ENCODE data around the gene HPN.

HPN gene

GRCh38 chr19:35065574-35065973 is 24.1 kb downstream of the HPN start:
- DNase-seq: no peak

- DNase-seq: no peak
Measured at GRCh38 chr19:35066121-35066520, 24.6 kb downstream of the HPN start.

- peak; percentile 87 for DNase-seq
Measured at GRCh38 chr19:35066691-35067563, 25.4 kb downstream of the HPN start.

- no peak for DNase-seq
Measured at GRCh38 chr19:35068941-35069634, 27.6 kb downstream of the HPN start.

- no peak for DNase-seq
Measured at GRCh38 chr19:35069696-35070095, 28.2 kb downstream of the HPN start.

GRCh38 chr19:35070471-35070870 is 28.9 kb downstream of the HPN start:
- no peak for DNase-seq

- DNase-seq: no peak
Measured at GRCh38 chr19:35073516-35073915, 32.0 kb downstream of the HPN start.

- DNase-seq: no peak
Measured at GRCh38 chr19:35073941-35074340, 32.4 kb downstream of the HPN start.

GRCh38 chr19:35074426-35075201 is 33.1 kb downstream of the HPN start:
- DNase-seq: no peak

- DNase-seq: no peak
Measured at GRCh38 chr19:35075202-35076025, 33.9 kb downstream of the HPN start.

- DNase-seq: no peak
Measured at GRCh38 chr19:35076026-35076370, 34.5 kb downstream of the HPN start.

GRCh38 chr19:35076657-35077056 is 35.1 kb downstream of the HPN start:
- no peak for DNase-seq

GRCh38 chr19:35077411-35078223 is 36.1 kb downstream of the HPN start:
- DNase-seq: no peak

GRCh38 chr19:35079826-35080225 is 38.3 kb downstream of the HPN start:
- DNase-seq: no peak

- no peak for DNase-seq
Measured at GRCh38 chr19:35080613-35081170, 39.2 kb downstream of the HPN start.

GRCh38 chr19:35081201-35081600 is 39.7 kb downstream of the HPN start:
- DNase-seq: no peak

- DNase-seq: no peak
Measured at GRCh38 chr19:35083691-35084508, 42.4 kb downstream of the HPN start.

- no peak for DNase-seq
Measured at GRCh38 chr19:35084509-35084762, 42.9 kb downstream of the HPN start.

- DNase-seq: no peak
Measured at GRCh38 chr19:35085947-35086346, 44.4 kb downstream of the HPN start.

GRCh38 chr19:35086455-35086854 is 44.9 kb downstream of the HPN start:
- DNase-seq: no peak

- no peak for DNase-seq
Measured at GRCh38 chr19:35087393-35087792, 45.9 kb downstream of the HPN start.

Measured in activated CD4-positive, alpha-beta T cell treated with anti-CD3 and anti-CD28 coated beads, Interleukin-2, amount 50 U/mL, for 16 hours (primary cell).